ENCODE measurements around the gene ADGRF3. TPM values are rescaled to one million over a fixed set of nuclear protein-coding genes. Genes with fewer than 3 reads are reported as not detected.

The ADGRF3 gene, protein sequence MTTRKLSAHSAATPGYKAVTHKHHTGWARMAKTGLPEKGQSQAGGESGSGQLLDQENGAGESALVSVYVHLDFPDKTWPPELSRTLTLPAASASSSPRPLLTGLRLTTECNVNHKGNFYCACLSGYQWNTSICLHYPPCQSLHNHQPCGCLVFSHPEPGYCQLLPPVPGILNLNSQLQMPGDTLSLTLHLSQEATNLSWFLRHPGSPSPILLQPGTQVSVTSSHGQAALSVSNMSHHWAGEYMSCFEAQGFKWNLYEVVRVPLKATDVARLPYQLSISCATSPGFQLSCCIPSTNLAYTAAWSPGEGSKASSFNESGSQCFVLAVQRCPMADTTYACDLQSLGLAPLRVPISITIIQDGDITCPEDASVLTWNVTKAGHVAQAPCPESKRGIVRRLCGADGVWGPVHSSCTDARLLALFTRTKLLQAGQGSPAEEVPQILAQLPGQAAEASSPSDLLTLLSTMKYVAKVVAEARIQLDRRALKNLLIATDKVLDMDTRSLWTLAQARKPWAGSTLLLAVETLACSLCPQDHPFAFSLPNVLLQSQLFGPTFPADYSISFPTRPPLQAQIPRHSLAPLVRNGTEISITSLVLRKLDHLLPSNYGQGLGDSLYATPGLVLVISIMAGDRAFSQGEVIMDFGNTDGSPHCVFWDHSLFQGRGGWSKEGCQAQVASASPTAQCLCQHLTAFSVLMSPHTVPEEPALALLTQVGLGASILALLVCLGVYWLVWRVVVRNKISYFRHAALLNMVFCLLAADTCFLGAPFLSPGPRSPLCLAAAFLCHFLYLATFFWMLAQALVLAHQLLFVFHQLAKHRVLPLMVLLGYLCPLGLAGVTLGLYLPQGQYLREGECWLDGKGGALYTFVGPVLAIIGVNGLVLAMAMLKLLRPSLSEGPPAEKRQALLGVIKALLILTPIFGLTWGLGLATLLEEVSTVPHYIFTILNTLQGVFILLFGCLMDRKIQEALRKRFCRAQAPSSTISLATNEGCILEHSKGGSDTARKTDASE
- 0.54 TPM in 1 of 2 replicates, not detected in the other for total RNA-seq

DNA sequence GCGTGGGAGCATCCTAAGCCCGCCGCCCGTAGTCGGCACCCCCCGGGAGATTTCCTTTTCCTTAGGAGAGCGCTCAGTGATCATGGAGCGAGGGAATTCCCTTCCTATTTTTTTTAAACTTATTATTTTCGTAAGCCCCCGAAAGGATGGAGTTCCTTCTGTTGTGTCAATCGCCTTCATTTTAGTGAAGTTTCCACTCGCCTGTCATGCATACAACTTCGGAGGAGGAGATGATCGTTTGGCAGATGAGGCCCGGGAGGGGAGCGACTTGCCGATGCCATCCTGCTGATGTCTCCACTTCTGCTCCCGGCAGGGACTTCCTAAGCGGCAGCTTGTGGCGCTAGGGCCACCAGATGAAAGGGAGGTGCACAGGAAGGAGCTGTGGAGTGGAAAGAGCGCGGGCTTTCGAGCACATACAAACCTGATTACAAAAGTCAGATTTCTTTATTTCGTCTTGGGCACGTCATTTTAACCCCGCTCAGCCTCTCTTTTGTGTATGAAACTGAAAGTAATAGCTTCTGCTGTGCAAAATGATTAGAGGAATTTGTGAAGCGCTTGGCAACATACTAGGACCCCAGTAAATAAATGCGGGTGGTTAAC lies at the start of gene ADGRF3:
ADGRF3 (minus strand) TSS at position 336 of the 600 bp plus-strand sequence. CDS start 555 bp downstream, outside the sequence.

DNA sequence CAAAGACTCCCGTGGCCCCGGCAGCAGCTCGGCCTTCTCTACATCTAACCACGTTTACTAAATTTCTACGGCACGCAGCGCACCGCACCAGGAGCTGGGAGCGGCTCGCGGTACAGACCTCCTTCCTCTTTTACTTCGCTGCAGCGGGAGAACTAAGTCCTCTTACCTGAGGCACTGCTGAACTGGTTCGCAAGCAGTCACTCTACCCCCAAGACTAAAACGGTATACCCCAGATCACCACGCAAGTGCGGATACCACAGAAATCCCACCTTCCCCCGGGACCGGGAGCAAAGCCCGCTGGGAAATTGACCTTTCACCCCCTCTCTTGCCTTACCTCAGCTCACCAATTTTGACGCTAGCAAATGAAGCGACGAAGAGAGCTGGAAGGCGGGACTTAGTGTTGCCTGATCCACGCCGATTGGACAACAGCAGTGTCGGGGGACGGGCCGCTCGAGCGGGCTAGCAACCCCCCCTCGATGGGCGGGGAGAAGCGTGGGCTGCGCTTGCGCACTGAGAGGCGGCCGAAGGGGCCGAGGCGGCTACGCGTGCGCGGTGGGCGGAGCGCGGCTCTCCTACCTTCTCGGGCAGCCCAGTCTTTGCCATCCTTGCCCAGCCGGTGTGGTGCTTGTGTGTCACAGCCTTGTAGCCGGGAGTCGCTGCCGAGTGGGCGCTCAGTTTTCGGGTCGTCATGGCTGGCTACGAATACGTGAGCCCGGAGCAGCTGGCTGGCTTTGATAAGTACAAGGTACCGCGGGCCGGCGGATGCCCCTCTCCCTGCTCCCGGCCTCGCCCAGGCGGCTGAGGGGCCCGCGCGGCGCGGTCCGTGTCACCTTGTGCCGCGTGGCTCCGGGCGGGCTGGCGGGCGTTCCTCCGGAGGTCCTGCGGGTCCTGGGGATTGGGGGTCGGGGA lies 790 bp downstream of the ADGRF3 start, which contains the start of gene SELENOI:
SELENOI (plus strand) TSS at position 599 of the 909 bp plus-strand sequence; CDS start at position 689, 90 bp downstream.

Other genes with a start within 250 kb of the ADGRF3 start
- 2.7 and 12.9 TPM in 2 replicates for gene GAREM2, start 173.7 kb downstream of the ADGRF3 start, total RNA-seq
- 90.3 and 112 TPM in 2 replicates for gene HADHA, start 102.2 kb downstream of the ADGRF3 start, total RNA-seq
- gene HADHB, start 101.8 kb downstream of the ADGRF3 start, total RNA-seq = 87.1 and 88.3 TPM in 2 replicates
- gene SELENOI, start 646 bp downstream of the ADGRF3 start, total RNA-seq = 13.0 and 30.5 TPM in 2 replicates
- gene DRC1, start 55.1 kb upstream of the ADGRF3 start, total RNA-seq = not detected in 2 replicates
- gene OTOF, start 131.3 kb upstream of the ADGRF3 start, total RNA-seq = not detected in 2 replicates

All from placental epithelial cell (primary cell).